GM06990 (cell line): ENCODE measurements around the gene ARHGEF19.

Experiments used
- DNase-seq: peaks from one replicate; pipeline ENCODE4 v3.0.0-alpha.2; 2011; ENCODE audit not compliant: insufficient read length; ENCODE audit errors: extremely low read depth
- H3K27me3 ChIP-seq: replicated peaks from 2 replicates; pipeline ENCODE4 v1.6.0; 2011; ENCODE audit warnings: low read length; ENCODE audit not compliant: control insufficient read depth, insufficient read depth
- H3K36me3 ChIP-seq: 2 replicates; pipeline ENCODE4 v1.5.1; 2011; ENCODE audit warnings: low read length; ENCODE audit not compliant: control insufficient read depth, insufficient read depth
- H3K4me3 ChIP-seq: replicated peaks from 2 replicates; pipeline ENCODE4 v1.5.1; 2011; ENCODE audit warnings: low read depth, mild to moderate bottlenecking, control low read depth, low read length
- CTCF ChIP-seq: IDR thresholded peaks from 2 replicates; pipeline ENCODE4 v1.5.1; 2011; ENCODE audit warnings: low read length, control low read depth, mild to moderate bottlenecking, inconsistent platforms; ENCODE audit not compliant: insufficient read depth, poor library complexity, severe bottlenecking

ARHGEF19 gene

DNA sequence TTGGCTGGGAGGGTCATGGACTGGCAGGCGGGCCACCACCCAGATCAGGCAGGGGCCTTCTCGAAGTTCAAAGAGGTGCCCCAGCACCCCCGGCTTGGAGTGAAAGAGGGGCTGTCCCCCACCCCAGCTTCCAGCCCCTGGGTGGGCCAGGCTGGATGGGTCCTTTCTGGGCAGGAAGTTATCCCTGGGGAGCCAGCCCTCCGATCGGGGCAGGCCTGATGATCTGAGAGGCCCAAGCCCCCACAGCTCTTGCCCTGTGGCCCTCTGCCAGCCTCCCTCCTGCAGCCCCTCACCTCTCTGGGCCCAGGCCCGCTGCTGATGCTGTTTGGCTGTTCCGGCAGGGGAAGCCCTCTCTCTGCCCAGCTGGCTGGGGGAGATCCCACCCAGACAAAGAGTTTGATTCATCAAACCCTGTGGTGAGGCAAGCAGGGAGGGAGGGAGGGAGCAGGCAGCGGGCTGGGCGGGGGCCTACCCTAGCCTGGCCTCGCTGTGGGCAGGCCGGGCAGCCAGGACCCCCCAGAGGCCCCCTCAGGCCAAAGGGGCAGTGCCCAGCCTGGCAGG is 2.5 kb downstream of the ARHGEF19 start:
- no peaks in the 10 kb centered on the region for H3K27me3 ChIP-seq
- no peaks in the 10 kb centered on the region for H3K36me3 ChIP-seq
- H3K4me3 ChIP-seq, result no peak overlapping the region
- TF ChIP-seq CTCF, result no peak
- DNase-seq, result no peak

DNA sequence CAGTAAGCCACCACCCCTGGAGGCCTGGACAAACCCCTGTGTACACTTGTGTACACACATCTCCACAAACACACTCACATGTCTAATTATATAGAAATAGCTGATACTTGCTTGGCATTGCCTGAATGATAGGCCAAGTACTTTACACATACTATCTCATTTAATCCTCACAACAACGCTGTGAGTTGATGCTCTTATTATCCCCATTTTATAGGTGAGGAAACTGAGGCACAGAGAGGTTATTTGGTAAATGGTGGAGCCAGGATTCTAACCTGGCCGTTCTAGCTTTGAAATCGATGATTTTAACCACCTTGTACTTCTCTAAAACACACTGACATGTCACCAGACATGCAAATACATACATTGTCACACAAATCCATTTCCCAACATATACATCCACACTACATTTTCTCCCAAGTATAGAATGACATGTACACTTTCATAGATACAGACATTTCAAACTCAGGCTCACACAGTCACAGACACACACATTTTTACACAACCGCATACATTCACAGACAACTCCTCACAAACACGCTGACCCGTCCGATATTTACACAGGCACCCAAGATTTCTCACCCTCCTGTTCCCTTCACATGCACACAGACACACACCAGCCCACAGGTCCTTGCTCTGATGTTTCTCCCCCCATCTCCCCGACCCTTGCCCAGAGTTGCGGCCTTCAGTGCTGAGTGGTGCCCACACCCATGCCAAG is 3.2 kb downstream of the ARHGEF19 start:
- no peaks in the 10 kb centered on the region for H3K36me3 ChIP-seq
- no peaks in the 10 kb centered on the region for H3K27me3 ChIP-seq
- TF ChIP-seq CTCF, result no peak
- no peak for DNase-seq
- H3K4me3 ChIP-seq, result no peak overlapping the region

DNA sequence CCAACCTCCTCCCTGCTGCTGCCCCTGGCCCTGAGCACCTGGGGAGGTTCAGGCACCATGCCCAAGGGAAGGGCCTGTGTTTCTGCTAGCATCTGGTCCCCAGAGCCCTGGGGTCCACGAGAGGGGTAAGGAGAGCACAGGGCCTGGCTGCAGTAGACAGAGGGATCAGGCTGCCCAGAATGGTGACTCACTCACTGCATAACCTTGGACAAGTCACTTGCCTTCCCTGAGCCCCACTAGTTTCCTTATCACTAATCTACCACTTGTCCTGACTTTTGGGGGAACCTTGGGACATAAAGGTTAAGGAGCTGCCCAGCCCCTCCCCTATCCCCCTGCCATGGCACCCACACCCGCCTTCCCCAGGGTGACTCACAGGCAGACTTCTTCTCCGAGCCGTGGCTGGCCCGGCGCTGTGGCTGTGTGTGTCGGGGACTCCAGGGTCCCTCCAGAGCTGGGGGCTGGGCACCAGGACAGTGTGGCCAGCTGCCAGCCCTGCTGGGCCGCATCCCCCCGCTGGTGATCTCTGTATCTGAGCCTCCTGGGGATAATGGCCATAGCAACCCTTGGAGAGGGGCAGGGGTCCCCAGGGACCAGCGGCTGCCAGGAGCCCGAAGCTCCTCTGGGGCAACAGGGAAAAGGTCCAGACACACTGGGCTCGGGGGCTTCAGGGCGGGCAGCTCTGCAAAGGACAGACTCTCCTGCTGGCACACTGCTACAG is 4.0 kb downstream of the ARHGEF19 start:
- H3K4me3 ChIP-seq, result no peak overlapping the region
- H3K27me3 ChIP-seq, result no peaks in the 10 kb centered on the region
- DNase-seq, result no peak
- no peaks in the 10 kb centered on the region for H3K36me3 ChIP-seq
- TF ChIP-seq CTCF, result no peak

- Histone ChIP-seq H3K27me3 (no peaks in the 10 kb centered on the region), H3K36me3 (no peaks in the 10 kb centered on the region), H3K4me3 (peak overlapping the region; percentile 54)
- no peak for TF ChIP-seq CTCF
- DNase-seq, result no peak
Measured at GRCh38 chr1:16207318-16208269, 4.9 kb downstream of the ARHGEF19 start.

- peak overlapping the region; percentile 54 for H3K4me3 ChIP-seq
- H3K36me3 ChIP-seq, result no peaks in the 10 kb centered on the region
- no peak for TF ChIP-seq CTCF
- DNase-seq, result peak; percentile 94
- H3K27me3 ChIP-seq, result no peaks in the 10 kb centered on the region
Measured at GRCh38 chr1:16206547-16207317, 5.7 kb downstream of the ARHGEF19 start.
